NT2/D1 (cell line): ENCODE measurements around the gene KRT34.
"Not testable (repeated sequence)": the region's sequence is repeated elsewhere in the genome, so short reads cannot be mapped to it uniquely, and the experiment has no call there.

ENCODE experiments used
- DNase-seq: peaks from one replicate; pipeline ENCODE4 v3.0.0-alpha.2; 2011; ENCODE audit warnings: low read depth, low spot score
- H3K27me3 ChIP-seq: 2 replicates; pipeline ENCODE4 v1.6.0; 2011; ENCODE audit warnings: mild to moderate bottlenecking; ENCODE audit not compliant: insufficient read length, insufficient read depth
- H3K36me3 ChIP-seq: 2 replicates; pipeline ENCODE4 v1.6.1; 2011; ENCODE audit warnings: mild to moderate bottlenecking, low read length, mixed read lengths; ENCODE audit not compliant: insufficient read depth, insufficient read length
- H3K4me1 ChIP-seq: 2 replicates; pipeline ENCODE4 v1.5.1; 2011; ENCODE audit not compliant: insufficient read depth, insufficient read length
- H3K4me3 ChIP-seq: 2 replicates; pipeline ENCODE4 v1.5.1; 2011; ENCODE audit warnings: low read depth; ENCODE audit not compliant: insufficient read length
- H3K9ac ChIP-seq: 2 replicates; pipeline ENCODE4 v1.6.0; 2011; ENCODE audit warnings: low read depth; ENCODE audit not compliant: insufficient read length
- H3K9me3 ChIP-seq: 2 replicates; pipeline ENCODE4 v1.5.1; 2011; ENCODE audit warnings: mild to moderate bottlenecking, low read length; ENCODE audit not compliant: insufficient read depth
- SUZ12 ChIP-seq: IDR thresholded peaks from 2 replicates; pipeline ENCODE4 v1.6.1; 2011; ENCODE audit not compliant: insufficient read length, insufficient read depth; ENCODE audit errors: extremely low read depth
- YY1 ChIP-seq: IDR thresholded peaks from 2 replicates; pipeline ENCODE4 v1.6.1; 2011; ENCODE audit not compliant: insufficient read length, insufficient read depth
- ZNF274 ChIP-seq: IDR thresholded peaks from 2 replicates; pipeline ENCODE4 v1.6.1; 2011; ENCODE audit warnings: mild to moderate bottlenecking, low read depth, low read length

The KRT34 gene

GRCh38 chr17:41382394-41382793 lies 288 bp upstream of the KRT34 start:
- TF ChIP-seq SUZ12 (no peak), YY1 (no peak), ZNF274 (no peak)
- H3K9me3 ChIP-seq: peaks cover 7% of the 10 kb centered on the region

GRCh38 chr17:41380091-41380490 lies 2.0 kb downstream of the KRT34 start:
- not testable (repeated sequence) for H3K4me1 ChIP-seq, H3K36me3 ChIP-seq, H3K9ac ChIP-seq, H3K4me3 ChIP-seq, DNase-seq, H3K9me3 ChIP-seq, H3K27me3 ChIP-seq

More at GRCh38 chr17:41382394-41382793, 288 bp upstream of the KRT34 start:
- no peak overlapping the region for H3K9ac ChIP-seq
- no peak overlapping the region for H3K4me3 ChIP-seq
- H3K27me3 ChIP-seq: no peaks in the 10 kb centered on the region
- no peaks in the 10 kb centered on the region for H3K4me1 ChIP-seq
- DNase-seq: no peak
- no peaks in the 10 kb centered on the region for H3K36me3 ChIP-seq

GRCh38 chr17:41377546-41377945 lies 4.6 kb downstream of the KRT34 start:
- no peaks in the 10 kb centered on the region for H3K36me3 ChIP-seq
- TF ChIP-seq ZNF274: no peak
- no peak for TF ChIP-seq YY1
- no peak for TF ChIP-seq SUZ12
- H3K27me3 ChIP-seq: no peaks in the 10 kb centered on the region
- no peak overlapping the region for H3K4me3 ChIP-seq
- H3K9me3 ChIP-seq: no peaks in the 10 kb centered on the region
- DNase-seq: no peak
- no peaks in the 10 kb centered on the region for H3K4me1 ChIP-seq
- H3K9ac ChIP-seq: no peak overlapping the region

GRCh38 chr17:41369713-41370112 lies 12.4 kb downstream of the KRT34 start, which contains the start of gene KRT33B:
KRT33B (minus strand) TSS chr17:41369813; CDS start chr17:41369750, 63 bp downstream.
- H3K36me3 ChIP-seq: no peaks in the 10 kb centered on the region
- no peak within 1 kb of the TSS for H3K4me3 ChIP-seq
- no peaks in the 10 kb centered on the region for H3K9me3 ChIP-seq
- H3K27me3 ChIP-seq: no peaks in the 10 kb centered on the region
- no peak for TF ChIP-seq YY1
- TF ChIP-seq ZNF274: no peak
- TF ChIP-seq SUZ12: no peak
- DNase-seq: no peak
- no peaks in the 10 kb centered on the region for H3K4me1 ChIP-seq
- H3K9ac ChIP-seq: no peak within 1 kb of the TSS

GRCh38 chr17:41369023-41369422 lies 13.1 kb downstream of the KRT34 start:
- no peaks in the 10 kb centered on the region for H3K4me1 ChIP-seq
- H3K9ac ChIP-seq: no peak overlapping the region
- DNase-seq: no peak

GRCh38 chr17:41367426-41368075 lies 14.6 kb downstream of the KRT34 start:
- no peak for TF ChIP-seq SUZ12
- no peak for TF ChIP-seq YY1
- TF ChIP-seq ZNF274: no peak
- Histone ChIP-seq H3K27me3 (no peaks in the 10 kb centered on the region), H3K9me3 (no peaks in the 10 kb centered on the region), H3K4me3 (no peak overlapping the region), H3K36me3 (no peaks in the 10 kb centered on the region), H3K9ac (no peak overlapping the region), H3K4me1 (no peaks in the 10 kb centered on the region)
- no peak for DNase-seq

More at GRCh38 chr17:41369023-41369422, 13.1 kb downstream of the KRT34 start:
- no peaks in the 10 kb centered on the region for H3K9me3 ChIP-seq
- H3K4me3 ChIP-seq: no peak overlapping the region
- no peaks in the 10 kb centered on the region for H3K27me3 ChIP-seq
- no peaks in the 10 kb centered on the region for H3K36me3 ChIP-seq
- TF ChIP-seq YY1 (no peak), SUZ12 (no peak), ZNF274 (no peak)

GRCh38 chr17:41366070-41366469 lies 16.0 kb downstream of the KRT34 start:
- TF ChIP-seq YY1 (no peak), SUZ12 (no peak), ZNF274 (no peak)
- H3K9me3 ChIP-seq: no peaks in the 10 kb centered on the region
- no peak overlapping the region for H3K4me3 ChIP-seq
- DNase-seq: no peak
- H3K36me3 ChIP-seq: no peaks in the 10 kb centered on the region
- no peaks in the 10 kb centered on the region for H3K4me1 ChIP-seq
- no peak overlapping the region for H3K9ac ChIP-seq
- H3K27me3 ChIP-seq: no peaks in the 10 kb centered on the region
